ENCODE measurements around the gene ADSS1. TPM values are rescaled to one million over a fixed set of nuclear protein-coding genes. Genes with fewer than 3 reads are reported as not detected.
A peak's percentile ranks its signal among the peaks of the same experiment; 100 is the strongest.

Gene ADSS1
- total RNA-seq, 1 experiment from 2014 or later, result 9.9 TPM

GRCh38 chr14:104792945-104793702, 69.1 kb downstream of the ADSS1 start:
- BruUV-seq (replicated peaks), result no TSS peak
- DNase-seq (ENCODE audit: low read depth, low spot score), result no peak
- ATAC-seq, result no peak
- Histone ChIP-seq H3K9me2 (ENCODE audit: insufficient read depth) (no peaks in the 10 kb centered on the region), H3K4me3 (replicated peaks in 1 of 2; ENCODE audit: low read depth in 1 of 2, low read length in 2 of 2) (no peak overlapping the region), H4K20me1 (ENCODE audit: insufficient read depth) (no peaks in the 10 kb centered on the region), H3K4me2 (ENCODE audit: low read length) (peak overlapping the region; percentile 82), H3K9me3 (ENCODE audit: control insufficient read depth in 1 of 2, insufficient read depth in 1 of 2, low read depth in 1 of 2, low read length in 2 of 2) (no peaks in the 10 kb centered on the region), H3K27me3 (ENCODE audit: insufficient read depth, low read length) (no peaks in the 10 kb centered on the region), H3K4me1 (ENCODE audit: control insufficient read depth in 1 of 2, insufficient read depth in 2 of 2, low read length in 2 of 2) (peaks cover 22 to 41% of the 10 kb centered on the region in 2 experiments), H3K27ac (ENCODE audit: low read depth, low read length) (peak overlapping the region; percentile 93), H3K79me2 (ENCODE audit: insufficient read depth, low read length) (peaks cover 63% of the 10 kb centered on the region), H2AFZ (ENCODE audit: low read depth, low read length, poor library complexity, severe bottlenecking) (no peak overlapping the region), H3K9ac (ENCODE audit: low read length) (peak overlapping the region; percentile 68), H3K36me3 (ENCODE audit: control insufficient read depth in 1 of 2, insufficient read depth in 2 of 2, low read length in 2 of 2) (peaks cover 8 to 12% of the 10 kb centered on the region in 2 experiments)
- CTCF ChIA-PET, result interaction anchor here (1.1 kb wide), 1 partner anchor 25 kb away, joined by 4 read pairs; no protein-coding TSS in a partner anchor
- TF ChIP-seq FOSL1 (IDR thresholded peaks at IDR 0.05; ENCODE audit: low read depth), result no peak
- no peak for TF ChIP-seq ZFX (IDR thresholded peaks at IDR 0.05)
- TF ChIP-seq CEBPB (IDR thresholded peaks at IDR 0.05; ENCODE audit: low read depth), result no peak
- no peak for TF ChIP-seq YY1 (IDR thresholded peaks at IDR 0.05; ENCODE audit: extremely low read depth, insufficient replicate concordance, low read depth, low read length)
- TF ChIP-seq EZH2 (IDR thresholded peaks at IDR 0.05), result no peak
- no peak for TF ChIP-seq CBX3 (IDR thresholded peaks at IDR 0.05; ENCODE audit: low read depth)
- TF ChIP-seq MAX (IDR thresholded peaks at IDR 0.05), result no peak
- no peak for TF ChIP-seq ZNF274 (IDR thresholded peaks at IDR 0.05; ENCODE audit: low read depth, low read length)
- no peak for TF ChIP-seq RAD21 (IDR thresholded peaks at IDR 0.05; ENCODE audit: low read depth)
- TF ChIP-seq REST (IDR thresholded peaks at IDR 0.05; ENCODE audit: low read depth), result no peak
- no peak for TF ChIP-seq POLR2A (IDR thresholded peaks at IDR 0.05; ENCODE audit: borderline replicate concordance, extremely low read depth, insufficient read depth, insufficient read length)
- no peak for TF ChIP-seq POLR2AphosphoS5 (IDR thresholded peaks at IDR 0.05; ENCODE audit: low read depth, low read length)
- TF ChIP-seq SRF (IDR thresholded peaks at IDR 0.05; ENCODE audit: low read depth), result no peak
- TF ChIP-seq SIN3A (IDR thresholded peaks at IDR 0.05; ENCODE audit: low read depth), result no peak
- no peak for TF ChIP-seq ELF1 (IDR thresholded peaks at IDR 0.05; ENCODE audit: borderline replicate concordance, low read depth)
- TF ChIP-seq SP1 (IDR thresholded peaks at IDR 0.05; ENCODE audit: low read depth), result no peak
- no peak for TF ChIP-seq TCF7L2 (IDR thresholded peaks at IDR 0.05; ENCODE audit: borderline replicate concordance, extremely low read depth, insufficient read depth, insufficient read length)
- RAD21 ChIA-PET (ENCODE audit: low non-redundant PET in 1 of 2, low total read pairs in 2 of 2, uncharacterized antibody in 2 of 2, unreplicated experiment in 2 of 2), result interaction anchor here in 1 of 2 experiments (0.6 kb wide), 1 partner anchor 11 kb away, joined by 6 read pairs; no protein-coding TSS in a partner anchor
- POLR2A ChIA-PET, result no interaction called here
- intact Hi-C loops (cut with micrococcal nuclease), result no loop called here
